IMR-90 (cell line): Measurements from ENCODE around the gene HES4.
A peak's percentile ranks its signal among the peaks of the same experiment; 100 is the strongest.

Experiments
- CTCF ChIP-seq: conservative IDR thresholded peaks from 2 replicates; pipeline ENCODE4 v1.5.1; 2012; ENCODE audit warnings: mild to moderate bottlenecking, low read depth, low read length, improper control_type of control experiment
- NFE2L2 ChIP-seq: fragments of 150-350 bp; IDR thresholded peaks from 2 replicates; pipeline ENCODE4 v1.6.1; 2016; ENCODE audit warnings: low read depth, mild to moderate bottlenecking, low read length

- TF ChIP-seq NFE2L2, result no peak
- TF ChIP-seq CTCF, result peak; percentile 76
Measured at GRCh38 chr1:1033009-1033587, 33.2 kb upstream of the HES4 start.
